Amniotic stem cell (primary cell): ENCODE data around the gene SSBP3.
"Not testable (repeated sequence)": the region's sequence is repeated elsewhere in the genome, so short reads cannot be mapped to it uniquely, and the experiment has no call there.

ENCODE experiments used
- DNase-seq: peaks from one replicate; lab custom pipeline; 2025; lab: John Stamatoyannopoulos, UW

The SSBP3 gene

GRCh38 chr1:54241364-54241763, 164.8 kb downstream of the SSBP3 start:
- no peak for DNase-seq

GRCh38 chr1:54240741-54241335, 165.4 kb downstream of the SSBP3 start:
- no peak for DNase-seq

- DNase-seq = no peak
These were observed 166.6 kb downstream of the SSBP3 start for GRCh38 chr1:54239631-54240031.

- no peak for DNase-seq
These were observed 167.2 kb downstream of the SSBP3 start for GRCh38 chr1:54239035-54239383.

- DNase-seq = no peak
These were observed 167.7 kb downstream of the SSBP3 start for GRCh38 chr1:54238353-54239034.

- no peak for DNase-seq
These were observed 168.6 kb downstream of the SSBP3 start for GRCh38 chr1:54237586-54237985.

- no peak for DNase-seq
These were observed 171.9 kb downstream of the SSBP3 start for GRCh38 chr1:54234284-54234683.

GRCh38 chr1:54233196-54233595, 173.0 kb downstream of the SSBP3 start:
- DNase-seq = not testable (repeated sequence)

- no peak for DNase-seq
These were observed 175.5 kb downstream of the SSBP3 start for GRCh38 chr1:54230507-54231339.

GRCh38 chr1:54229281-54229891, 176.8 kb downstream of the SSBP3 start:
- no peak for DNase-seq

GRCh38 chr1:54228638-54229079, 177.5 kb downstream of the SSBP3 start:
- no peak for DNase-seq

GRCh38 chr1:54227891-54228310, 178.3 kb downstream of the SSBP3 start:
- DNase-seq = no peak

GRCh38 chr1:54227091-54227602, 179.0 kb downstream of the SSBP3 start:
- DNase-seq = no peak

GRCh38 chr1:54225986-54226559, 180.1 kb downstream of the SSBP3 start:
- DNase-seq = no peak

- DNase-seq = no peak
These were observed 180.8 kb downstream of the SSBP3 start for GRCh38 chr1:54225378-54225777.

GRCh38 chr1:54224233-54224632, 182.0 kb downstream of the SSBP3 start:
- no peak for DNase-seq

- DNase-seq = no peak
These were observed 182.6 kb downstream of the SSBP3 start for GRCh38 chr1:54223441-54224202.

- no peak for DNase-seq
These were observed 183.5 kb downstream of the SSBP3 start for GRCh38 chr1:54222711-54223110.

GRCh38 chr1:54221867-54222484, 184.2 kb downstream of the SSBP3 start:
- DNase-seq = no peak

- DNase-seq = no peak
These were observed 184.9 kb downstream of the SSBP3 start for GRCh38 chr1:54221113-54221834.
